Liver (tissue), 3 donors: ENCODE results near the gene RND3.

Source experiments
- CTCF ChIP-seq: fragments of 150-350 bp; IDR thresholded peaks from 2 replicates; pipeline ENCODE4 v1.5.1; 2017; ENCODE audit warnings: improper control_type of control experiment, low read depth, low read length; ENCODE audit not compliant: missing input control
- RAD21 ChIP-seq, 2 donors: IDR thresholded peaks; 2 replicates each; pipeline ENCODE4 v1.6.1; 2016; ENCODE audit warnings: antibody characterized with exemption in 2 of 2, mild to moderate bottlenecking in 2 of 2
- TAF1 ChIP-seq: conservative IDR thresholded peaks from 2 replicates; pipeline ENCODE4 v1.6.1; 2016; ENCODE audit warnings: antibody characterized with exemption, mild to moderate bottlenecking
- YY1 ChIP-seq: IDR thresholded peaks from 2 replicates; pipeline ENCODE4 v1.6.1; 2016; ENCODE audit warnings: antibody characterized with exemption, mild to moderate bottlenecking
- ZBTB33 ChIP-seq: IDR thresholded peaks from 2 replicates; pipeline ENCODE4 v1.6.1; 2016; ENCODE audit warnings: antibody characterized with exemption
- donor health status: healthy.
- donor health status: healthy.

GRCh38 chr2:150508497-150509137 lies 21.1 kb upstream of the RND3 start:
- no peak for TF ChIP-seq ZBTB33
- no peak for TF ChIP-seq CTCF
- TF ChIP-seq RAD21 (IDR thresholded peaks at IDR 0.05), result no peak
- no peak for TF ChIP-seq TAF1
- TF ChIP-seq YY1, result no peak
